ENCODE data around the gene KIAA0753. TPM values are rescaled to one million over a fixed set of nuclear protein-coding genes. Genes with fewer than 3 reads are reported as not detected.

The KIAA0753 gene
- total RNA-seq, 2 experiments from 2014 or later: 20.8 to 29.8 TPM

DNA sequence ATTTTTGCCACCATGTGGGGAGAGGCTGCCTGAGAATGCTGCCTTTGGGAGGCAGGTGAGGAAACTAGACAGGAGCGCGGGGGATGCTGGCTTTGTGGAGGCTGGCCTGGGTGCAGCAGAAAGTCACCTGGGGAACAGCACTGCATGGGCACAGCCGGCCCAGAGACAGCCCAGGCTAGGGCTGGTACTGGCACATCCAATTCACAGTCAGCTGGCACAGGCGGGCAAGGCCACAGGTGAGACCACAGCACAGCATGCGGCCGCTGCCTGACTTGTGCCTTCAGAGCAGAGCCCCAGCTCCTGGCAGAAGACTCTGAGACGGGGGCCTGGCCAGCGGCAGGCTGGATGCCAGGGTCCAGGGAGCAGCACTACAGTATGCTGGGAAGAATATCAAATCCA lies 67.5 kb downstream of the KIAA0753 start:
- DNase-seq (ENCODE audit: low spot score): no peak
- Histone ChIP-seq H3K27ac (ENCODE audit: low read depth, low read length, poor library complexity, severe bottlenecking) (no peak overlapping the region), H3K4me1 (ENCODE audit: insufficient read depth, low read length, poor library complexity, severe bottlenecking) (peaks cover 5% of the 10 kb centered on the region), H3K36me3 (ENCODE audit: insufficient read depth, low read length) (peaks cover 4% of the 10 kb centered on the region; the same call in 1 of the 2 replicates), H3K79me2 (ENCODE audit: insufficient read depth, low read depth, low read length) (no peaks in the 10 kb centered on the region), H4K20me1 (ENCODE audit: insufficient read depth, low read length) (no peaks in the 10 kb centered on the region), H2AFZ (ENCODE audit: low read length) (no peak overlapping the region), H3K4me3 (ENCODE audit: low read depth, low read length, poor library complexity, severe bottlenecking) (no peak overlapping the region), H3K9me3 (ENCODE audit: low read length) (no peaks in the 10 kb centered on the region), H3K4me2 (ENCODE audit: low read length) (no peak overlapping the region), H3K9me2 (ENCODE audit: insufficient read depth, low read length) (no peaks in the 10 kb centered on the region)
- ChIA-PET CTCF (ENCODE audit: unreplicated experiment) (no interaction called here), POLR2A (no interaction called here)
- no TSS peak for BruUV-seq (replicated peaks)
- intact Hi-C loops (cut with micrococcal nuclease; ENCODE audit: unreplicated experiment): no loop called here
- TF ChIP-seq EZH2phosphoT487 (IDR thresholded peaks at IDR 0.05; ENCODE audit: borderline replicate concordance, low read depth, low read length) (no peak), CTCF (conservative IDR thresholded peaks at IDR 0.05; ENCODE audit: low read length) (no peak)

DNA sequence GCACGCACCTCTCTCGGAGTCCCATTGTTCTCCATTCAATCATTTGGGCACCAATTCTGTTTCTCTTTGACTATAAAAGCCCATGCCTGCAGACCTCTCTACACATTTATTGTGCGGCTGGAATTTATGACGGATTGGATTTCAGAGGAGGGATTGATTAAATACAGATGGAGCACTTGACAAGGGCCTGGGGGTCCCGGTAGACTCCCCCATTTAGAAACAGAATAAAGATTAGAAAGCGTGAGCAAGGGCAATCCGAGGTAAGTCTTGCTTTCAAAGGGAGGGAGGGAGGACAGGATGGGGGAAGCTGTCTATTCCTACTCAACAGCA lies 69.1 kb downstream of the KIAA0753 start:
- Histone ChIP-seq H3K79me2 (ENCODE audit: insufficient read depth, low read depth, low read length) (no peaks in the 10 kb centered on the region), H3K4me2 (ENCODE audit: low read length) (no peak overlapping the region), H3K36me3 (ENCODE audit: insufficient read depth, low read length) (no peaks in the 10 kb centered on the region), H3K4me1 (ENCODE audit: insufficient read depth, low read length, poor library complexity, severe bottlenecking) (peaks cover 5% of the 10 kb centered on the region), H3K27ac (ENCODE audit: low read depth, low read length, poor library complexity, severe bottlenecking) (no peak overlapping the region), H3K9me3 (ENCODE audit: low read length) (no peaks in the 10 kb centered on the region), H3K9me2 (ENCODE audit: insufficient read depth, low read length) (no peaks in the 10 kb centered on the region), H4K20me1 (ENCODE audit: insufficient read depth, low read length) (no peaks in the 10 kb centered on the region), H2AFZ (ENCODE audit: low read length) (no peak overlapping the region), H3K4me3 (ENCODE audit: low read depth, low read length, poor library complexity, severe bottlenecking) (no peak overlapping the region)
- TF ChIP-seq CTCF (conservative IDR thresholded peaks at IDR 0.05; ENCODE audit: low read length) (no peak), EZH2phosphoT487 (IDR thresholded peaks at IDR 0.05; ENCODE audit: borderline replicate concordance, low read depth, low read length) (no peak)
- ChIA-PET CTCF (ENCODE audit: unreplicated experiment) (no interaction called here), POLR2A (no interaction called here)
- no peak for DNase-seq (ENCODE audit: low spot score)
- no TSS peak for BruUV-seq (replicated peaks)
- intact Hi-C loops (cut with micrococcal nuclease; ENCODE audit: unreplicated experiment): no loop called here

DNA sequence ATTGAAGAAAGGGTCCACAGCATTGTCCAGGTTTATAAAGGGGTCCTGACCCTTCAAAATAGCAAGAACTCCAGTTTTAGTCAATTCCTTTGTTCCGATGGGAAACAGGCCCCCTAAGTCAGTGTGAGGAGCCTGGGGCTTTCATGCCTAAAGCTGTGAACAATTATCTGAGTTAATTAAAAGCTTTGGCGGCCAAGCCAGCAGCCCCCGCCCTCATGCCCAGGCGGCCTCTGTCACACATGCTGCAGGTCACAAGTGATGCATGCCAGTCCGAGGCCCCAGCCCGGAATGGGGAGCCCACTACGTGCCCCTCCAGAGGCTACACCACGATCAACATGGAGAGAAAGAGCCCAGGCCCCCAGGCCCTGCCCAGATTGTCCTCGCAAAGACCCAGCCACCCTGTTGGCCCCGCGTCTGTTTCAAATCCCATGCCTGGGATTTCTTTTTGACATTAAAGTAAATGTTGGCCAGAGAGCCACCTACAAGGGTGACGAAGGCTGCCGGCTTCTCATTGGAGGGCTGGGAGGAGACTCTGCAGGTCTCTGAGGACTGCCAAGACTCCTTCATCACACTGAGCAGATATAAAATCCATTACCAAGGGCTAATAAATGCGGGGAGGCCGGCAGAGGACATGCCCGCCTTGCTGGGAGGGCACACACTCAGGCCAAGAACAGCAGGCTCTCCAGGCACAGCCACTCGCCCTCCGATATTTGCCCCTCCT lies 69.6 kb downstream of the KIAA0753 start:
- Histone ChIP-seq H2AFZ (ENCODE audit: low read length) (no peak overlapping the region), H4K20me1 (ENCODE audit: insufficient read depth, low read length) (no peaks in the 10 kb centered on the region), H3K4me3 (ENCODE audit: low read depth, low read length, poor library complexity, severe bottlenecking) (no peak overlapping the region), H3K36me3 (ENCODE audit: insufficient read depth, low read length) (no peaks in the 10 kb centered on the region), H3K79me2 (ENCODE audit: insufficient read depth, low read depth, low read length) (no peaks in the 10 kb centered on the region), H3K9me3 (ENCODE audit: low read length) (no peaks in the 10 kb centered on the region), H3K4me1 (ENCODE audit: insufficient read depth, low read length, poor library complexity, severe bottlenecking) (peaks cover 5% of the 10 kb centered on the region), H3K4me2 (ENCODE audit: low read length) (no peak overlapping the region), H3K9me2 (ENCODE audit: insufficient read depth, low read length) (no peaks in the 10 kb centered on the region), H3K27ac (ENCODE audit: low read depth, low read length, poor library complexity, severe bottlenecking) (no peak overlapping the region)
- no peak for TF ChIP-seq EZH2phosphoT487 (IDR thresholded peaks at IDR 0.05; ENCODE audit: borderline replicate concordance, low read depth, low read length)
- TF ChIP-seq CTCF (conservative IDR thresholded peaks at IDR 0.05; ENCODE audit: low read length): no peak
- BruUV-seq (replicated peaks): no TSS peak
- DNase-seq (ENCODE audit: low spot score): no peak
- ChIA-PET POLR2A (no interaction called here), CTCF (ENCODE audit: unreplicated experiment) (no interaction called here)
- intact Hi-C loops (cut with micrococcal nuclease; ENCODE audit: unreplicated experiment): no loop called here

All from OCI-LY7 (cell line).